ENCODE data around the gene OR2A12.

- TF ChIP-seq, protein P1, sequence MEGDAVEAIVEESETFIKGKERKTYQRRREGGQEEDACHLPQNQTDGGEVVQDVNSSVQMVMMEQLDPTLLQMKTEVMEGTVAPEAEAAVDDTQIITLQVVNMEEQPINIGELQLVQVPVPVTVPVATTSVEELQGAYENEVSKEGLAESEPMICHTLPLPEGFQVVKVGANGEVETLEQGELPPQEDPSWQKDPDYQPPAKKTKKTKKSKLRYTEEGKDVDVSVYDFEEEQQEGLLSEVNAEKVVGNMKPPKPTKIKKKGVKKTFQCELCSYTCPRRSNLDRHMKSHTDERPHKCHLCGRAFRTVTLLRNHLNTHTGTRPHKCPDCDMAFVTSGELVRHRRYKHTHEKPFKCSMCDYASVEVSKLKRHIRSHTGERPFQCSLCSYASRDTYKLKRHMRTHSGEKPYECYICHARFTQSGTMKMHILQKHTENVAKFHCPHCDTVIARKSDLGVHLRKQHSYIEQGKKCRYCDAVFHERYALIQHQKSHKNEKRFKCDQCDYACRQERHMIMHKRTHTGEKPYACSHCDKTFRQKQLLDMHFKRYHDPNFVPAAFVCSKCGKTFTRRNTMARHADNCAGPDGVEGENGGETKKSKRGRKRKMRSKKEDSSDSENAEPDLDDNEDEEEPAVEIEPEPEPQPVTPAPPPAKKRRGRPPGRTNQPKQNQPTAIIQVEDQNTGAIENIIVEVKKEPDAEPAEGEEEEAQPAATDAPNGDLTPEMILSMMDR (conservative IDR thresholded peaks at IDR 0.05; ENCODE audit: low read depth, low read length), result no peak
- TF ChIP-seq EZH2 (IDR thresholded peaks at IDR 0.05; ENCODE audit: borderline replicate concordance, low read depth, low read length, poor library complexity, severe bottlenecking), result no peak
Observed at GRCh38 chr7:144148224-144148827, 62.2 kb downstream of the OR2A12 start.

All from A673 (cell line).